Type B pancreatic cell (in vitro differentiated cells): ENCODE data around the gene C1orf50. TPM values are rescaled to one million over a fixed set of nuclear protein-coding genes. Genes with fewer than 3 reads are reported as not detected.

Experiments
- DNase-seq: peaks from one replicate; pipeline ENCODE4 v3.0.0; 2021; ENCODE audit warnings: mixed read lengths; ENCODE audit not compliant: unreplicated experiment; ENCODE audit errors: extremely low spot score
- H3K27ac Mint-ChIP-seq: 2 replicates; pipeline ENCODE4 v1.8.0; 2021; ENCODE audit warnings: mild to moderate bottlenecking, mixed read lengths
- H3K27me3 Mint-ChIP-seq: 2 replicates; pipeline ENCODE4 v1.8.0; 2021; ENCODE audit warnings: mixed read lengths
- H3K36me3 Mint-ChIP-seq: 2 replicates; pipeline ENCODE4 v1.8.0; 2021; ENCODE audit warnings: mixed read lengths
- H3K4me1 Mint-ChIP-seq: one replicate; pipeline ENCODE4 v1.8.0; 2021; ENCODE audit warnings: mixed read lengths; ENCODE audit not compliant: unreplicated experiment
- H3K4me3 Mint-ChIP-seq: 2 replicates; pipeline ENCODE4 v1.8.0; 2021; ENCODE audit warnings: mild to moderate bottlenecking, mixed read lengths
- H3K9me3 Mint-ChIP-seq: 2 replicates; pipeline ENCODE4 v1.8.0; 2021; ENCODE audit warnings: mixed read lengths
- total RNA-seq: library from RNA; stranded (reverse); gene quantifications from 2 replicates; pipeline ENCODE4 v1.2.1, GENCODE V29; 2021; ENCODE audit warnings: low replicate concordance
- TF ChIP-seq, protein P1 (sequence below): fragments of 200-600 bp; sonication (generic); conservative IDR thresholded peaks from 2 replicates; pipeline ENCODE4 v1.5.0; 2021; ENCODE audit warnings: antibody characterized with exemption, mild to moderate bottlenecking

Gene C1orf50
- total RNA-seq, 1 donor from 2014 or later = 9.1 TPM

DNA sequence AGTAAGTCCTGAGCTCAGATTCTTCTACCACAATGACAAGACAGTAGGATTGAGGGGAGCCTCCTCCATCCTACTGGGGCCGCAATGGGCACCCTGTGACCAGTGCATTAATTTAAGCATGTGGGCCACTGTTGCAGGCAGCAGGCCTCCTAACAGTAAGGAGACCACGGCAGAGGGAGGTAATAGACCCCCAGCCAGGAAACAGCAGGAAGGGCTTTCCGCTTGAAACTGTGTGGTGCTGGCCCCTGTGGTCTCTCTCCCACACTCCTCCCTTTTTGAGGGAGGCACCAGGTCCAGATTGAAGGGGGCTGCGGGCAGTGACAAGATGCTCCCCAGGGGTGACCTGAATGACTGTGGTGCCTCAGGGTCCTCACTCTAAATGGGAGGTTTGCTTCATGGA, 25.3 kb upstream of the C1orf50 start:
- H3K4me1 Mint-ChIP-seq = peaks cover 14% of the 10 kb centered on the region
- no peaks in the 10 kb centered on the region for H3K27me3 Mint-ChIP-seq

DNA sequence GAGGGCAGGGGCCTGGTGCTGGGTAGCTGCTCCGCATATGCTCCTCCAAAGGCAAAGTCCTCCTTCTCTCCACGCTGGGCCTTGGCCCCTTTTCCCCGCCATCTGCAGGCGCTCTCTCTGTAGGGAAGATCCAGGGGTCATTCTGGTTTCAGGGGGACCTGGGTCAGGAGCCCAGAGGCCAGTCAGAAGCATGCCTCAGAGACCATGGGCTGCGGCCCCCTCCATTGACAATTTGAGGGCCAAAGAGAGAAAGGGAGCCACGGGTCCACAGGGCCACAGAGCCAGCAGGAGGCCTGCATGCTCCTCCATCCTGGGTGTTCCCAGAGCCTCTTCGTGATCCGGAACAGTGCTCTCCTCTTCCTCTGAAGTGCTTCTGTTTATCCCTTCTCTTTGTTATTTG, 24.9 kb upstream of the C1orf50 start:
- H3K4me1 Mint-ChIP-seq = peaks cover 14% of the 10 kb centered on the region
- no peaks in the 10 kb centered on the region for H3K27me3 Mint-ChIP-seq
- H3K36me3 Mint-ChIP-seq = no peaks in the 10 kb centered on the region
- H3K27ac Mint-ChIP-seq = no peak overlapping the region
- no peak overlapping the region for H3K4me3 Mint-ChIP-seq
- TF ChIP-seq, protein P1, sequence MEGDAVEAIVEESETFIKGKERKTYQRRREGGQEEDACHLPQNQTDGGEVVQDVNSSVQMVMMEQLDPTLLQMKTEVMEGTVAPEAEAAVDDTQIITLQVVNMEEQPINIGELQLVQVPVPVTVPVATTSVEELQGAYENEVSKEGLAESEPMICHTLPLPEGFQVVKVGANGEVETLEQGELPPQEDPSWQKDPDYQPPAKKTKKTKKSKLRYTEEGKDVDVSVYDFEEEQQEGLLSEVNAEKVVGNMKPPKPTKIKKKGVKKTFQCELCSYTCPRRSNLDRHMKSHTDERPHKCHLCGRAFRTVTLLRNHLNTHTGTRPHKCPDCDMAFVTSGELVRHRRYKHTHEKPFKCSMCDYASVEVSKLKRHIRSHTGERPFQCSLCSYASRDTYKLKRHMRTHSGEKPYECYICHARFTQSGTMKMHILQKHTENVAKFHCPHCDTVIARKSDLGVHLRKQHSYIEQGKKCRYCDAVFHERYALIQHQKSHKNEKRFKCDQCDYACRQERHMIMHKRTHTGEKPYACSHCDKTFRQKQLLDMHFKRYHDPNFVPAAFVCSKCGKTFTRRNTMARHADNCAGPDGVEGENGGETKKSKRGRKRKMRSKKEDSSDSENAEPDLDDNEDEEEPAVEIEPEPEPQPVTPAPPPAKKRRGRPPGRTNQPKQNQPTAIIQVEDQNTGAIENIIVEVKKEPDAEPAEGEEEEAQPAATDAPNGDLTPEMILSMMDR = no peak
- no peak for DNase-seq
- H3K9me3 Mint-ChIP-seq = no peaks in the 10 kb centered on the region

More for the DNA sequence above, 25.3 kb upstream of the C1orf50 start:
- TF ChIP-seq, protein P1 = no peak
- Mint-ChIP-seq H3K27ac (no peak overlapping the region), H3K4me3 (no peak overlapping the region), H3K36me3 (no peaks in the 10 kb centered on the region), H3K9me3 (no peaks in the 10 kb centered on the region)
- DNase-seq = no peak

DNA sequence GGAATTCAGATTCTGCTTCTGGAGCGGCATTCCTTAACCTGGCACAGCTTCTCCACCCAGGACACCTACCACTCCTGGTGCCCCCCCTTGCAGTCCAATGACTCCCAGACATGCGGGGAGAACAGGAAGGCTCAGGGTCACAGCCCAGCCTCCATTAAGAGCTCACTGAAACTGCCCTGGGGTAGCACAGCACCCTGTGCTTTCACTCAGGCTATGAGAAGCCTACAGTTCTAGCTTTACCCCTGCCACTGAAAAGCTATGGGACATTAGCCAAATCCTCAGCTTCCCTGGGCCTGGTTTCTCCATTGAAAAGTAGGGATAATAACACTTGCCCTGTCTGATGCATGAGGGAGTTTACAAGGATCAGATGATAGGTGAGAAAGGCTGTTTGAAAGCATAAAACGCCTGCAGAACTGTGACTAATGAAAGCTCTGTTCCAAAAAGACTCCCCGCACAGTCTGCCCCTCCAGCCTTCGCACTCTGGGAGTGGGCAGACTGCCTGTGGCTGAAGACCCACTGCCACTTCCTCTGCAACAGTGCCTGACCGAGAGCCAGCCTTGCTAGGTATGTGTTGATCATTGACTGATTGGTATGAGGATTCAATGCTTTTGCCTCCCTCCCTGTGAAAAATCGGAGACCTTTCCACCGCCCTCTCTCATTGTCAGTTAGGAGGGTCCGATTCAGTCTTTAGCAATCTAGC, 24.3 kb upstream of the C1orf50 start:
- Mint-ChIP-seq H3K4me3 (peak overlapping the region; percentile 2), H3K27ac (peak overlapping the region; percentile 3), H3K9me3 (no peaks in the 10 kb centered on the region), H3K27me3 (no peaks in the 10 kb centered on the region), H3K4me1 (peaks cover 14% of the 10 kb centered on the region), H3K36me3 (no peaks in the 10 kb centered on the region)
- TF ChIP-seq, protein P1 = no peak
- no peak for DNase-seq

DNA sequence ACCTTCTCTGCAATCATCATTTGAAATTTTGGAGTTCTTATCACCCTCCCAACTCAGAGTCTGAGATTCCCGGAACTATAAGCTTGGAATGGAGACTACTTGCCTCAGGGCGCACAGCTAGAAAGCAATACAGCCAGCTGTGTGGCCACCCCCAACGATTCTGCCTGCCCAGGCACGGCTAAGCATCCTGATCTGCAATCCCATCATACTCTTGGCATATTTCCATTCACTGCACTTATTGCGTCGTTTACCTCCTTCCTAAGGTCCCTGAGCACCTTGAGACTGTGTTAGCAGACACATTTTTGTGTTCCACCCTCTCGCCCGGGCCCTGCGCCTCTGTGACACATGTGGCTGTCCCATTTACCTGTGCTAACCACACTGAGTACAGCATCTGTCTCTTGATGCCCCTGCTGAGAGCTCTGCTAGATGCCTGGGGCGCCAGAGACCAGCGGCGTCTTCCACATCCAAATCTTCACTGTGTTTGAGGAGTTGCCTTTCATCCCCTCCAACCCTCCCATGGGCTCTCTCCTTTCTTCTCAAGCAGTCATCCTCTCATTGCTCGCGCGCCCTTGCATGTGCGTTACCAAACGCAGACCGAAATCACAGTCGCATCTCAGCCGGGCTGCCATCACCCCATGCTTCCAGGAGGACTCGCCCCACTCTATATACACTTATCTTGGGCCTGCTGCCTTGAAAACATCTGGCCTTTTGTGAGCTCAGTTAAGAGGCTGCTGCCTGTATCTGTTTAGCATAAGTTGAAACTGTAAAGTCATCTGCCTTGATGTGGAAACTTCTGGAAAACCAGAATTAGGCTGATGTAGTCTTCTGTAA, 23.5 kb upstream of the C1orf50 start:
- no peaks in the 10 kb centered on the region for H3K36me3 Mint-ChIP-seq
- TF ChIP-seq, protein P1 = no peak
- DNase-seq = no peak
- peaks cover 14% of the 10 kb centered on the region for H3K4me1 Mint-ChIP-seq
- no peaks in the 10 kb centered on the region for H3K27me3 Mint-ChIP-seq
- peak overlapping the region; percentile 3 for H3K27ac Mint-ChIP-seq
- H3K9me3 Mint-ChIP-seq = no peaks in the 10 kb centered on the region
- H3K4me3 Mint-ChIP-seq = peak overlapping the region; percentile 2

DNA sequence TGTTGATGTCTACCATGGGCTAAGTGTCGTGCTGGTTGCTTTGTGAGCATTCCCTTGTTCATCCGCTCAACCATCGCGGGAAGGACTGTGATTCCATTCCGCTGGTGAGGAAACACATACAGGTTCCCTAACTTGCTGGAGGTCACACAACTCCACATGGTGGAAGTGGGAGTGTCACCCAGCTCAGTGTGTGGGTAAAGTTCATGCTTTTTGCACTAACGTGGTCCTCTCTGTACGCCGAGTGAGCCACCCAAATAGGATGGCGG, 23.0 kb upstream of the C1orf50 start:
- Mint-ChIP-seq H3K4me1 (peaks cover 14% of the 10 kb centered on the region), H3K27me3 (no peaks in the 10 kb centered on the region), H3K27ac (no peak overlapping the region), H3K36me3 (no peaks in the 10 kb centered on the region), H3K4me3 (no peak overlapping the region), H3K9me3 (no peaks in the 10 kb centered on the region)
- TF ChIP-seq, protein P1 = no peak
- no peak for DNase-seq
